ENCODE results near the gene MIS18A. TPM values are rescaled to one million over a fixed set of nuclear protein-coding genes. Genes with fewer than 3 reads are reported as not detected.

Gene MIS18A
- total and polyA plus RNA-seq, 10 donors, result 4.2 to 10.0 (median 6.9) TPM

- Histone ChIP-seq H3K9me3 (no peaks in the 10 kb centered on the region), H3K36me3 (peaks cover 0 to 16% (median 0%) of the 10 kb centered on the region in 6 donors), H3K27ac (no peak overlapping the region), H3K4me1 (no peaks in the 10 kb centered on the region), H3K4me3 (no peak overlapping the region), H3K27me3 (replicated peaks in 1 of 7) (no peaks in the 10 kb centered on the region)
- intact Hi-C loops (cut with DNase I; ENCODE audit: low total_unique reads), result no loop called here
- no peak for DNase-seq
- TF ChIP-seq CTCF (IDR thresholded peaks at IDR 0.05 in 8 of 11, conservative IDR thresholded peaks at IDR 0.05 in 3 of 11), result no peak
- no peak for TF ChIP-seq POLR2A (IDR thresholded peaks at IDR 0.05)
- TF ChIP-seq POLR2AphosphoS5 (IDR thresholded peaks at IDR 0.05), result no peak
- 94 to 97% (median 95%) methylated on average over 2 of the region's 2 CpGs for WGBS, 5 donors
Observed at GRCh38 chr21:32301596-32301995, 22.7 kb upstream of the MIS18A start.

- H3K4me3 ChIP-seq, result no peak overlapping the region
Observed at GRCh38 chr21:32300117-32300681, 21.4 kb upstream of the MIS18A start.

GRCh38 chr21:32299695-32300094 is 20.8 kb upstream of the MIS18A start:
- no peak overlapping the region for H3K4me3 ChIP-seq
- 88 to 92% (median 91%) methylated on average over 6 of the region's 6 CpGs for WGBS, 5 donors
- no peaks in the 10 kb centered on the region for H3K4me1 ChIP-seq
- no peak for DNase-seq
- intact Hi-C loops (cut with DNase I; ENCODE audit: low total_unique reads), result no loop called here
- H3K27ac ChIP-seq, result no peak overlapping the region
- TF ChIP-seq POLR2A (IDR thresholded peaks at IDR 0.05), result no peak
- no peak for TF ChIP-seq POLR2AphosphoS5 (IDR thresholded peaks at IDR 0.05)
- TF ChIP-seq CTCF (IDR thresholded peaks at IDR 0.05 in 8 of 11, conservative IDR thresholded peaks at IDR 0.05 in 3 of 11), result no peak
- H3K36me3 ChIP-seq, result peaks cover 0 to 12% (median 0%) of the 10 kb centered on the region in 6 donors
- H3K9me3 ChIP-seq, result no peaks in the 10 kb centered on the region
- H3K27me3 ChIP-seq (replicated peaks in 1 of 7), result no peaks in the 10 kb centered on the region

More at GRCh38 chr21:32300117-32300681, 21.4 kb upstream of the MIS18A start:
- H3K9me3 ChIP-seq, result no peaks in the 10 kb centered on the region
- TF ChIP-seq CTCF (IDR thresholded peaks at IDR 0.05 in 8 of 11, conservative IDR thresholded peaks at IDR 0.05 in 3 of 11) (no peak), POLR2AphosphoS5 (IDR thresholded peaks at IDR 0.05) (peak in 1 of 3 donors; percentile 29)
- no peaks in the 10 kb centered on the region for H3K27me3 ChIP-seq (replicated peaks in 1 of 7)
- peaks cover 0 to 12% (median 0%) of the 10 kb centered on the region in 6 donors for H3K36me3 ChIP-seq
- no peak overlapping the region for H3K27ac ChIP-seq
- WGBS, 5 donors, result 90 to 96% (median 92%) methylated on average over 41 of the region's 41 CpGs
- intact Hi-C loops (cut with DNase I; ENCODE audit: low total_unique reads), result no loop called here
- DNase-seq, result peak; percentile 37
- H3K4me1 ChIP-seq, result no peaks in the 10 kb centered on the region

- Histone ChIP-seq H3K27me3 (replicated peaks in 1 of 7) (no peaks in the 10 kb centered on the region), H3K9me3 (no peaks in the 10 kb centered on the region), H3K36me3 (peaks cover 0 to 12% (median 0%) of the 10 kb centered on the region in 6 donors), H3K4me3 (no peak within 1 kb of the TSS), H3K27ac (no peak within 1 kb of the TSS), H3K4me1 (no peaks in the 10 kb centered on the region)
- TF ChIP-seq POLR2A (IDR thresholded peaks at IDR 0.05) (no peak), POLR2AphosphoS5 (IDR thresholded peaks at IDR 0.05) (no peak), CTCF (IDR thresholded peaks at IDR 0.05 in 8 of 11, conservative IDR thresholded peaks at IDR 0.05 in 3 of 11) (no peak)
- intact Hi-C loops (cut with DNase I; ENCODE audit: low total_unique reads), result no loop called here
- peak; percentile 51 for DNase-seq
- 73 to 94% (median 86%) methylated on average over 14 of the region's 14 CpGs for whole genome bisulfite sequencing, 5 donors
Observed at GRCh38 chr21:32298658-32299081, 19.8 kb upstream of the MIS18A start, which contains the start of gene MRAP. TSS of gene MRAP (plus strand) at chr21:32298855. CDS start at chr21:32298972, 117 bp downstream.

Measured in spleen (tissue), 11 donors.